GM20000 (cell line): ENCODE measurements around the gene ENOX2.

Source experiments
- DNase-seq: peaks from one replicate; pipeline ENCODE4 v3.0.0; 2012; ENCODE audit warnings: low spot score
- TF ChIP-seq, protein P1 (sequence below): IDR thresholded peaks from 2 replicates; pipeline ENCODE4 v1.5.1; 2012; ENCODE audit warnings: mild to moderate bottlenecking, control low read depth; ENCODE audit errors: extremely low read depth, missing control alignments

The ENOX2 gene

DNA sequence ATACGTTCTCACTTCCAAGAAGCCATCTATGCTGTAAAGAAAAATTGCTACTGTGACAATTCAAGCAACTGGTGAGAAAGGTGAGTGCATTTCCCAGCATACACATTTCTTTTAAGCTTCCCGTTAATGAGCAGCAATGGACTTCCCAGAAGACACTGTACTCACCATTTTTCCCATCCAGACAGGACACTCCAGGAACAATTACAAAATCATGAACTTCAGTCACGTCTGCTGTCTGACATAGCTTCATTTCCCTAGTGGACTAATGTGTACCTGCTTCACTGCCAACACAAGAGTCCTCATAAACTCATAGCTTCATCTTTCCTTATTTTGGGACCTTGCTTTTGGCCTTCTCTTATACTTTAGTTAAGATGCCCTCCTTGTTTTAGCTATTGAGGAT, 156.9 kb downstream of the ENOX2 start:
- TF ChIP-seq, protein P1, sequence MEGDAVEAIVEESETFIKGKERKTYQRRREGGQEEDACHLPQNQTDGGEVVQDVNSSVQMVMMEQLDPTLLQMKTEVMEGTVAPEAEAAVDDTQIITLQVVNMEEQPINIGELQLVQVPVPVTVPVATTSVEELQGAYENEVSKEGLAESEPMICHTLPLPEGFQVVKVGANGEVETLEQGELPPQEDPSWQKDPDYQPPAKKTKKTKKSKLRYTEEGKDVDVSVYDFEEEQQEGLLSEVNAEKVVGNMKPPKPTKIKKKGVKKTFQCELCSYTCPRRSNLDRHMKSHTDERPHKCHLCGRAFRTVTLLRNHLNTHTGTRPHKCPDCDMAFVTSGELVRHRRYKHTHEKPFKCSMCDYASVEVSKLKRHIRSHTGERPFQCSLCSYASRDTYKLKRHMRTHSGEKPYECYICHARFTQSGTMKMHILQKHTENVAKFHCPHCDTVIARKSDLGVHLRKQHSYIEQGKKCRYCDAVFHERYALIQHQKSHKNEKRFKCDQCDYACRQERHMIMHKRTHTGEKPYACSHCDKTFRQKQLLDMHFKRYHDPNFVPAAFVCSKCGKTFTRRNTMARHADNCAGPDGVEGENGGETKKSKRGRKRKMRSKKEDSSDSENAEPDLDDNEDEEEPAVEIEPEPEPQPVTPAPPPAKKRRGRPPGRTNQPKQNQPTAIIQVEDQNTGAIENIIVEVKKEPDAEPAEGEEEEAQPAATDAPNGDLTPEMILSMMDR: no peak
- DNase-seq: no peak

DNA sequence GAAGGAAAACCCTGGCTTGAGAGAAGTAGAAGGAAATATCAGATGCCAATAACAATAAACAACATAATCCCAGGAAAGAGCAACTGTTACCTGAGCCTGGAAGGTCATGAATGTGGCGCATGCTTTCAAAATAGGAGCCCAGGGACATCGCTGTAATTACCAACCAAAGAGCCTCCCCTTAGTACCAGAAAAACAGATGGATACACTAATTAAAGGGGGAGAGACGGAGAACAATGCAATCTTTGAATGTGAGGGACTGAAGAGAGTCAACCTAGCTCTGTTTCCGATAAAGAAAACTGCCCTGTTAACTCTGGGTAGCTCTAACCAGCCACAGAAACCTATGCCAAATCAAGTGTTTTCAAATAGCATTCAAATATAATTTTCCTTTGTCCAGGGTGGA, 161.4 kb downstream of the ENOX2 start:
- no peak for DNase-seq
- TF ChIP-seq, protein P1: no peak

DNA sequence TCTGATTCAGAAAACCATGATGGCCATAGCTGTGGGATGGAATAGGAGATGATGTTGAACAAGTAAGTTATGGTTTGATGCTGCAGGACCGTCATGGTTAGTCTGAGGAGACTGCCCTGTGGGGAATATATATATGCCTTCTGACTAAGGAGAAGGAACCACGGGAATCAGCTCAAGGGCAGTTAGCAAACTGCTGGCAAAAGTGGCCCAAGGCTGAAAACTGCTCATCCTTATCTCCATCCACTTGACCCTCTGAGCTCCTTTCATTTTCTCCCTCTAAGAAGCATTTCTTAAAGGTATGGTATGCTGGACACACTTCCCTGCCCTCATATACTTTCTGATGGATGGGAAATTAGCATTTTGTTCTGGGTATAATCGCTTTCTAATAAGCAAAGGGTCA, 161.9 kb downstream of the ENOX2 start:
- DNase-seq: no peak
- TF ChIP-seq, protein P1: no peak

DNA sequence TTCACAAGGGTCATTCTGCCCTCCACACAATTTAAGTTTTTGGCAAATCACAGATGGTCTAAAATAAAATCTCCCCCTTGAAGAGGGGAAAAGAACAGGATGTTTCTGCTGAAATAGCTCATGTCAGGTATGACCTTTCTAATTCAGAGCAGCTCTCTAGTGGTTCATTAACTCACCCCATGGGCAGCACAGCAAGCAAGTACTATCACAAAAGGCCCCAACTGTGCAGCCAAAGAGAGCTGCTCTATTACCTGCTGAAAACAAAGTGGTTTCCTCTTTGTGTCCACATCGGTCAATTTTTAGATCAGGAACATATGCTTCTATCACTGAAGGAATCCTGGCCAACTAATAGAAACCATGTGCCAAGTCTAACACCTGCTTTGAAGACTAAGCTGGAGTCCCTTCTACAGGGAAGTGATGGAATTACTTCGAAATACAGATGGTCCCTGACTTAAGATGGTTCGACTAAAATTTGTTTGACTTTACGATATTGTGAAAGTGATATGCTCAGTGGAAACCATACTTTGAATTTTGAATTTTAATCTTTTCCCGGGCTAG, 164.3 kb downstream of the ENOX2 start:
- no peak for DNase-seq
- TF ChIP-seq, protein P1: no peak

DNA sequence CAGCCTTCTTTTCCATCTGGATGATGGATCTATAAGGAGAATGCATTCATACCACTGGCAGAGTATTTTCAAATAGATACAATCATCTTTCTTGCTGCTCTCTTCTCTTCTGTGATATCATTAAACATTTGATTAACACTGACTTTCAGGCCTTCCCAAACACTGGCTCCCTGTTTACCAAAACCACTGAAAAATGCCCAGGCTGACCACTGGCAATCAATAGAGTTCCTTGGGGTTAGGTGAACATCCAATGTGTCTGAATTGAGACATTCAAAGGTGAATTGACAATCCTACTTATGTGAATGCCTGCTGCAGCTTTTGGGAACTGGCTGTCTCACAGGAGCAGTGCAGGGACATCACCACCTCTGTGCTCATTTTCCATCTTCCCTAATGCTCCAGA, 168.3 kb downstream of the ENOX2 start:
- TF ChIP-seq, protein P1: no peak
- DNase-seq: no peak

DNA sequence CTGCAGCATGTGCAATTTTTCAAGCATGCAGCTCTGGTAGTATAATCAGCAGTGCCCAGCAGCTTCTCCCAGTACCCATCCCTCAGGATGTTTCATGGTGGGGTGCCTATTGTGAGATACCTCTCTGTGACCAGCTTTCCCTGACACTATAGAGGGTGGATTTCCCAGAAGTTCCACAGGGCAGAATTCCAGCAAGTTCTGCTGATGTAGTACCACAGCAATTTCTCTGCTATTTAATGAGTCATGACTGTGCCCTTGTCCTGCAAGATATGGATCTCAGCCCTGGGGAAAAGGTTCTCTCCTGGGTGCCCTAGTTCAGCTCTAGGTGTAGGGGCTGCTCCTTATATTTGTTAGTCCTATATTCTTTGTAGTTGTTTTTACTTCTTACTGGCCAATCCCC, 174.8 kb downstream of the ENOX2 start:
- no peak for DNase-seq

DNA sequence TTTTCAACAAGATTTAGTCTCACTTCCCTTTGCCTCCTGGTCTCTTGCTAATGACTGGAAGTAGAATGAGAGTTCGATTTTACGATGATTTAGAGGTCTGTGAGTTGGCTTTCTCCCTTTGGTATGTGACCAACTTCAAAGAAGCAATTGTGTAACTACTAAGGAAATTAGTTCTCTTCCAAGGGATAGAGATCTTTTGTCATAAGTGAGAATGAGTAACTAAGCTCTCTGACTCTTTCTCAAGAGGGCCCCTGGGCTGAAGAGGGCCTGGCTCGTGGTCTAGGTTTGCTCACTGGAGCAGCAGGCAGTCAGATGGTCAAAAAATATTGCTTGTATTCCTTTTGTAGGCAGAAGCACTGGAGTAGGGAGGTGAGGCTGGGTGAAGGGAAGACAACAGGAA, 176.3 kb downstream of the ENOX2 start:
- TF ChIP-seq, protein P1: no peak

More for the DNA sequence above, 174.8 kb downstream of the ENOX2 start:
- TF ChIP-seq, protein P1: no peak

More for the DNA sequence above, 176.3 kb downstream of the ENOX2 start:
- DNase-seq: no peak
